ENCODE results near the gene MTHFD1L.

The MTHFD1L gene

GRCh38 chr6:151141685-151142084 is 276.2 kb downstream of the MTHFD1L start:
- no peak overlapping the region for H3K9ac ChIP-seq (ENCODE audit: insufficient read length, low read depth)
- H3K9me3 ChIP-seq (ENCODE audit: insufficient read depth, low read length): no peaks in the 10 kb centered on the region
- no peak for DNase-seq (ENCODE audit: low read depth, low spot score)
- H3K36me3 ChIP-seq (ENCODE audit: insufficient read depth, insufficient read length, low read length): no peaks in the 10 kb centered on the region
- no peaks in the 10 kb centered on the region for H3K27me3 ChIP-seq (ENCODE audit: insufficient read depth, insufficient read length)
- H3K4me3 ChIP-seq (ENCODE audit: insufficient read length, low read depth): no peak overlapping the region
- TF ChIP-seq SUZ12 (IDR thresholded peaks at IDR 0.05; ENCODE audit: extremely low read depth, insufficient read depth, insufficient read length) (no peak), YY1 (IDR thresholded peaks at IDR 0.05; ENCODE audit: insufficient read depth, insufficient read length) (no peak), ZNF274 (IDR thresholded peaks at IDR 0.05; ENCODE audit: low read depth, low read length) (no peak)
- H3K4me1 ChIP-seq (ENCODE audit: insufficient read depth, insufficient read length): peaks cover under 1% of the 10 kb centered on the region

GRCh38 chr6:151142676-151143075 is 277.2 kb downstream of the MTHFD1L start:
- Histone ChIP-seq H3K27me3 (ENCODE audit: insufficient read depth, insufficient read length) (no peaks in the 10 kb centered on the region), H3K9ac (ENCODE audit: insufficient read length, low read depth) (no peak overlapping the region), H3K4me3 (ENCODE audit: insufficient read length, low read depth) (no peak overlapping the region), H3K4me1 (ENCODE audit: insufficient read depth, insufficient read length) (no peaks in the 10 kb centered on the region), H3K9me3 (ENCODE audit: insufficient read depth, low read length) (no peaks in the 10 kb centered on the region), H3K36me3 (ENCODE audit: insufficient read depth, insufficient read length, low read length) (no peaks in the 10 kb centered on the region)
- no peak for DNase-seq (ENCODE audit: low read depth, low spot score)
- TF ChIP-seq ZNF274 (IDR thresholded peaks at IDR 0.05; ENCODE audit: low read depth, low read length) (no peak), YY1 (IDR thresholded peaks at IDR 0.05; ENCODE audit: insufficient read depth, insufficient read length) (no peak), SUZ12 (IDR thresholded peaks at IDR 0.05; ENCODE audit: extremely low read depth, insufficient read depth, insufficient read length) (no peak)

- H3K9me3 ChIP-seq (ENCODE audit: insufficient read depth, low read length): no peaks in the 10 kb centered on the region
- no peaks in the 10 kb centered on the region for H3K36me3 ChIP-seq (ENCODE audit: insufficient read depth, insufficient read length, low read length)
- TF ChIP-seq YY1 (IDR thresholded peaks at IDR 0.05; ENCODE audit: insufficient read depth, insufficient read length): no peak
- TF ChIP-seq ZNF274 (IDR thresholded peaks at IDR 0.05; ENCODE audit: low read depth, low read length): no peak
- TF ChIP-seq SUZ12 (IDR thresholded peaks at IDR 0.05; ENCODE audit: extremely low read depth, insufficient read depth, insufficient read length): no peak
- no peaks in the 10 kb centered on the region for H3K27me3 ChIP-seq (ENCODE audit: insufficient read depth, insufficient read length)
- H3K9ac ChIP-seq (ENCODE audit: insufficient read length, low read depth): no peak overlapping the region
- H3K4me1 ChIP-seq (ENCODE audit: insufficient read depth, insufficient read length): no peaks in the 10 kb centered on the region
- no peak overlapping the region for H3K4me3 ChIP-seq (ENCODE audit: insufficient read length, low read depth)
- DNase-seq (ENCODE audit: low read depth, low spot score): no peak
Observed at GRCh38 chr6:151143337-151143736, 277.8 kb downstream of the MTHFD1L start.

GRCh38 chr6:151143806-151144205 is 278.3 kb downstream of the MTHFD1L start:
- no peaks in the 10 kb centered on the region for H3K9me3 ChIP-seq (ENCODE audit: insufficient read depth, low read length)
- no peak overlapping the region for H3K4me3 ChIP-seq (ENCODE audit: insufficient read length, low read depth)
- H3K4me1 ChIP-seq (ENCODE audit: insufficient read depth, insufficient read length): no peaks in the 10 kb centered on the region
- H3K9ac ChIP-seq (ENCODE audit: insufficient read length, low read depth): no peak overlapping the region
- no peaks in the 10 kb centered on the region for H3K27me3 ChIP-seq (ENCODE audit: insufficient read depth, insufficient read length)
- H3K36me3 ChIP-seq (ENCODE audit: insufficient read depth, insufficient read length, low read length): no peaks in the 10 kb centered on the region
- no peak for TF ChIP-seq SUZ12 (IDR thresholded peaks at IDR 0.05; ENCODE audit: extremely low read depth, insufficient read depth, insufficient read length)
- no peak for DNase-seq (ENCODE audit: low read depth, low spot score)

GRCh38 chr6:151147118-151147832 is 281.8 kb downstream of the MTHFD1L start:
- Histone ChIP-seq H3K4me3 (ENCODE audit: insufficient read length, low read depth) (no peak overlapping the region), H3K9ac (ENCODE audit: insufficient read length, low read depth) (no peak overlapping the region), H3K27me3 (ENCODE audit: insufficient read depth, insufficient read length) (no peaks in the 10 kb centered on the region), H3K9me3 (ENCODE audit: insufficient read depth, low read length) (no peaks in the 10 kb centered on the region), H3K4me1 (ENCODE audit: insufficient read depth, insufficient read length) (no peaks in the 10 kb centered on the region), H3K36me3 (ENCODE audit: insufficient read depth, insufficient read length, low read length) (no peaks in the 10 kb centered on the region)
- TF ChIP-seq SUZ12 (IDR thresholded peaks at IDR 0.05; ENCODE audit: extremely low read depth, insufficient read depth, insufficient read length): no peak
- DNase-seq (ENCODE audit: low read depth, low spot score): no peak

GRCh38 chr6:151148111-151148510 is 282.6 kb downstream of the MTHFD1L start:
- no peaks in the 10 kb centered on the region for H3K4me1 ChIP-seq (ENCODE audit: insufficient read depth, insufficient read length)
- H3K36me3 ChIP-seq (ENCODE audit: insufficient read depth, insufficient read length, low read length): no peaks in the 10 kb centered on the region
- TF ChIP-seq ZNF274 (IDR thresholded peaks at IDR 0.05; ENCODE audit: low read depth, low read length): no peak
- no peak for TF ChIP-seq SUZ12 (IDR thresholded peaks at IDR 0.05; ENCODE audit: extremely low read depth, insufficient read depth, insufficient read length)
- H3K4me3 ChIP-seq (ENCODE audit: insufficient read length, low read depth): no peak overlapping the region
- no peak for DNase-seq (ENCODE audit: low read depth, low spot score)
- H3K27me3 ChIP-seq (ENCODE audit: insufficient read depth, insufficient read length): no peaks in the 10 kb centered on the region
- no peak overlapping the region for H3K9ac ChIP-seq (ENCODE audit: insufficient read length, low read depth)
- no peaks in the 10 kb centered on the region for H3K9me3 ChIP-seq (ENCODE audit: insufficient read depth, low read length)

- no peak for TF ChIP-seq ZNF274 (IDR thresholded peaks at IDR 0.05; ENCODE audit: low read depth, low read length)
- no peak for TF ChIP-seq YY1 (IDR thresholded peaks at IDR 0.05; ENCODE audit: insufficient read depth, insufficient read length)
- TF ChIP-seq SUZ12 (IDR thresholded peaks at IDR 0.05; ENCODE audit: extremely low read depth, insufficient read depth, insufficient read length): no peak
- H3K27me3 ChIP-seq (ENCODE audit: insufficient read depth, insufficient read length): no peaks in the 10 kb centered on the region
- no peak overlapping the region for H3K4me3 ChIP-seq (ENCODE audit: insufficient read length, low read depth)
- no peaks in the 10 kb centered on the region for H3K9me3 ChIP-seq (ENCODE audit: insufficient read depth, low read length)
- no peak overlapping the region for H3K9ac ChIP-seq (ENCODE audit: insufficient read length, low read depth)
- DNase-seq (ENCODE audit: low read depth, low spot score): no peak
- H3K36me3 ChIP-seq (ENCODE audit: insufficient read depth, insufficient read length, low read length): no peaks in the 10 kb centered on the region
- no peaks in the 10 kb centered on the region for H3K4me1 ChIP-seq (ENCODE audit: insufficient read depth, insufficient read length)
Observed at GRCh38 chr6:151149793-151150192, 284.3 kb downstream of the MTHFD1L start.

All from NT2/D1 (cell line).